GM23248 (cell line): ENCODE data around the gene LOC101059915.

Source experiments
- DNase-seq: peaks from one replicate; pipeline ENCODE4 v3.0.0-alpha.2; 2015
- H2AFZ ChIP-seq: fragments of 200-600 bp; sonication (generic); 2 replicates; pipeline ENCODE4 v1.6.1; 2016; ENCODE audit warnings: antibody characterized with exemption
- H3F3A ChIP-seq: fragments of 200-600 bp; sonication (generic); 2 replicates; pipeline ENCODE4 v1.6.1; 2016; ENCODE audit warnings: mild to moderate bottlenecking, antibody characterized with exemption, mixed run types; ENCODE audit not compliant: insufficient read depth
- H3K27ac ChIP-seq: fragments of 200-600 bp; sonication (generic); 2 replicates; pipeline ENCODE4 v1.5.1; 2016; ENCODE audit warnings: mild to moderate bottlenecking
- H3K27me3 ChIP-seq: fragments of 200-600 bp; sonication (generic); replicated peaks from 2 replicates; pipeline ENCODE4 v1.6.1; 2016; ENCODE audit warnings: mild to moderate bottlenecking; ENCODE audit not compliant: insufficient read depth
- H3K36me3 ChIP-seq: fragments of 200-600 bp; sonication (generic); 2 replicates; pipeline ENCODE4 v1.6.1; 2016; ENCODE audit warnings: low read depth, mild to moderate bottlenecking
- H3K4me1 ChIP-seq: fragments of 200-600 bp; sonication (generic); 2 replicates; pipeline ENCODE4 v1.6.1; 2016; ENCODE audit warnings: mild to moderate bottlenecking; ENCODE audit not compliant: insufficient read depth
- H3K4me2 ChIP-seq: fragments of 200-600 bp; sonication (generic); one replicate; pipeline ENCODE4 v1.6.1; 2016; ENCODE audit warnings: mild to moderate bottlenecking; ENCODE audit not compliant: unreplicated experiment
- H3K4me3 ChIP-seq: fragments of 200-600 bp; sonication (generic); 2 replicates; pipeline ENCODE4 v1.5.1; 2016; ENCODE audit warnings: mild to moderate bottlenecking
- H3K79me2 ChIP-seq: fragments of 200-600 bp; sonication (generic); 2 replicates; pipeline ENCODE4 v1.6.1; 2016; ENCODE audit warnings: mild to moderate bottlenecking; ENCODE audit not compliant: insufficient read depth
- H3K9ac ChIP-seq: fragments of 200-600 bp; sonication (generic); 2 replicates; pipeline ENCODE4 v1.6.1; 2016; ENCODE audit warnings: mild to moderate bottlenecking
- H3K9me2 ChIP-seq: fragments of 200-600 bp; sonication (generic); 2 replicates; pipeline ENCODE4 v1.6.1; 2016; ENCODE audit warnings: mixed run types, mild to moderate bottlenecking, moderate library complexity; ENCODE audit not compliant: insufficient read depth
- H3K9me3 ChIP-seq: fragments of 200-600 bp; sonication (generic); one replicate; pipeline ENCODE4 v1.6.1; 2017; ENCODE audit warnings: low read depth
- H4K20me1 ChIP-seq: fragments of 200-600 bp; sonication (generic); 2 replicates; pipeline ENCODE4 v1.6.0; 2016; ENCODE audit not compliant: insufficient read depth
- EZH2 ChIP-seq: fragments of 200-600 bp; sonication (generic); IDR thresholded peaks from 2 replicates; pipeline ENCODE4 v1.6.1; 2018; ENCODE audit warnings: antibody characterized with exemption, mild to moderate bottlenecking; ENCODE audit not compliant: insufficient read depth, poor library complexity, severe bottlenecking
- EZH2phosphoT487 ChIP-seq: fragments of 200-600 bp; sonication (generic); IDR thresholded peaks from 2 replicates; pipeline ENCODE4 v1.6.1; 2018; ENCODE audit warnings: antibody characterized with exemption, moderate library complexity, mild to moderate bottlenecking, low read depth; ENCODE audit not compliant: insufficient read depth
- WGBS, 2 experiments: methylation state at CpG; one replicate each; pipeline ENCODE4 v1.1.6; 2015 to 2017; ENCODE audit warnings: low lambda C conversion rate in 2 of 2, low coverage in 1 of 2; ENCODE audit errors: missing lambda C conversion rate in 2 of 2; 5-methylcytosine and 5-hydroxymethylcytosine counted together
- in situ Hi-C: fragments of 300-500 bp; cut with MboI; formaldehyde crosslinking; loops from 2 replicates; pipeline ENCODE4 v1.15.0; 2020

The LOC101059915 gene

DNA sequence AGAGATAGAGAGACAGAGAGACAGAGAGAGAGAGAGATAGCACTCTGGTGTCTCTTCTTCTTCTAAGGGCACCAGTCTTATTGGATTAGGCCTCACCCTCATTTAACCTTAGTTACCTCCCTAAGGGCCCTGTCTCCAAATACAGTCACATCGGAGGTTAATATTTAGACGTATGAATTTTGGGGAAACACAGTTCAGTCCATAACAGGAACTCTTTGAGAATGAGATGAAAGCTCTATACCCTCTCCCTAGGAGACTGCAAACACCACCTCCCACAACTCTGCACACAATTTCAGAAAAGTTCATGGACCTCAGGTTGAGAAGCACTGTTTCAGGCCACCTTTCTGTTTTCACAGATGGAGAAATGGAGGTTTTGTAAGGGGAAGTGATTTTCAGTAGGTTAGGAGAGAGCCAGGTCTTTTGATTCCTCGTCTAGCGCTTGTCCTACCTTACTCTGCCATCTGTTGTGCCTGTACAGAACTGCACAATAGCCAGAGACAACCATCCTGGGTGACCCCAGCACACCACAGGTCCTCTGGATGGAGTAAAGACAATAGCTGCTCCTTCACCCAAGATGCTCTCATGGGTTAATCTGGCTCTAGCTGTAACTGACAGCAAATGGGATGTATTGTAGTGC lies 16.9 kb upstream of the LOC101059915 start:
- WGBS, 2 experiments, result 70 to 98% methylated on average over 2 to 4 of the region's 4 CpGs
- H3K9me2 ChIP-seq, result no peaks in the 10 kb centered on the region
- no peak for DNase-seq
- H4K20me1 ChIP-seq, result no peaks in the 10 kb centered on the region
- H3K9ac ChIP-seq, result no peak overlapping the region
- H3F3A ChIP-seq, result no peaks in the 10 kb centered on the region
- H3K9me3 ChIP-seq, result no peaks in the 10 kb centered on the region
- no peak for TF ChIP-seq EZH2
- no peak for TF ChIP-seq EZH2phosphoT487
- H3K4me1 ChIP-seq, result no peaks in the 10 kb centered on the region
- in situ Hi-C loops, result no loop called here
- no peak overlapping the region for H3K27ac ChIP-seq
- H3K4me3 ChIP-seq, result no peak overlapping the region
- H2AFZ ChIP-seq, result no peak overlapping the region
- H3K4me2 ChIP-seq, result no peak overlapping the region
- no peaks in the 10 kb centered on the region for H3K27me3 ChIP-seq
- H3K79me2 ChIP-seq, result no peaks in the 10 kb centered on the region
- no peaks in the 10 kb centered on the region for H3K36me3 ChIP-seq

DNA sequence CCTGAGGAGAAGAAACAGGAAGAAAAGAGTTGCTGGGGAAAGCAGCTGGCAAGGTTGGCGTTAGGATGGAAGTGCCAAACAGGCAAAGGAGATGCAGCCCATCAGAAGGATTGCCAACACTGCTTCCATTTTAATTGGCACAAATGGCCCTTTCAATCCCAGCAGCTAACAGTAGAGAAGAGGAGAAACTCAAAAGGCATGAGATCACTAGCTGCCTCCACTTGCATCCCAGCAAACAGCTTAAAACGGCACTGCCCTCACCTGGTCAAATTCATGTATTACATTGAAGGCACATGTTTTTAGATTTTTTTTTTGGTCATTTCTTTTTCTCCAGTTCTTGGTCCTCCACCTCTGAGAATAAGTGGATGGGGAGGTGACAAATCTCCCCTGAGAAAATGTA lies 14.9 kb upstream of the LOC101059915 start:
- H3K27ac ChIP-seq, result no peak overlapping the region
- TF ChIP-seq EZH2phosphoT487 (no peak), EZH2 (no peak)
- no peak overlapping the region for H3K9ac ChIP-seq
- no peaks in the 10 kb centered on the region for H3K27me3 ChIP-seq
- DNase-seq, result peak; percentile 67
- no peaks in the 10 kb centered on the region for H4K20me1 ChIP-seq
- WGBS, 2 experiments, result 39 to 50% methylated on average over 2 of the region's 2 CpGs
- no peaks in the 10 kb centered on the region for H3K9me2 ChIP-seq
- no peak overlapping the region for H3K4me3 ChIP-seq
- H3F3A ChIP-seq, result no peaks in the 10 kb centered on the region
- H2AFZ ChIP-seq, result no peak overlapping the region
- no peaks in the 10 kb centered on the region for H3K79me2 ChIP-seq
- in situ Hi-C loops, result no loop called here
- H3K4me1 ChIP-seq, result no peaks in the 10 kb centered on the region
- H3K9me3 ChIP-seq, result no peaks in the 10 kb centered on the region
- H3K4me2 ChIP-seq, result no peak overlapping the region
- H3K36me3 ChIP-seq, result no peaks in the 10 kb centered on the region

GRCh38 chrX:71653344-71653743 lies 14.0 kb upstream of the LOC101059915 start:
- no peaks in the 10 kb centered on the region for H3K79me2 ChIP-seq
- no peak overlapping the region for H3K27ac ChIP-seq
- H2AFZ ChIP-seq, result no peak overlapping the region
- TF ChIP-seq EZH2 (no peak), EZH2phosphoT487 (no peak)
- H3K4me1 ChIP-seq, result no peaks in the 10 kb centered on the region
- DNase-seq, result no peak
- in situ Hi-C loops, result no loop called here
- H3K9ac ChIP-seq, result no peak overlapping the region
- no peaks in the 10 kb centered on the region for H3F3A ChIP-seq
- H3K9me3 ChIP-seq, result no peaks in the 10 kb centered on the region
- no peak overlapping the region for H3K4me3 ChIP-seq
- no peaks in the 10 kb centered on the region for H4K20me1 ChIP-seq
- no peaks in the 10 kb centered on the region for H3K9me2 ChIP-seq
- no peak overlapping the region for H3K4me2 ChIP-seq
- H3K27me3 ChIP-seq, result no peaks in the 10 kb centered on the region
- WGBS, 2 experiments, result 94 to 96% methylated on average over 2 of the region's 2 CpGs
- H3K36me3 ChIP-seq, result no peaks in the 10 kb centered on the region

- no peaks in the 10 kb centered on the region for H4K20me1 ChIP-seq
- peak; percentile 34 for DNase-seq
- no peaks in the 10 kb centered on the region for H3K27me3 ChIP-seq
- no peaks in the 10 kb centered on the region for H3F3A ChIP-seq
- H3K27ac ChIP-seq, result no peak overlapping the region
- H3K4me3 ChIP-seq, result no peak overlapping the region
- H3K4me2 ChIP-seq, result no peak overlapping the region
- no peak overlapping the region for H2AFZ ChIP-seq
- H3K79me2 ChIP-seq, result no peaks in the 10 kb centered on the region
- H3K9me3 ChIP-seq, result no peaks in the 10 kb centered on the region
- no peaks in the 10 kb centered on the region for H3K4me1 ChIP-seq
- no peak for TF ChIP-seq EZH2
- TF ChIP-seq EZH2phosphoT487, result no peak
- no peaks in the 10 kb centered on the region for H3K36me3 ChIP-seq
- in situ Hi-C loops, result no loop called here
- no peaks in the 10 kb centered on the region for H3K9me2 ChIP-seq
- WGBS, 2 experiments, result 62 to 63% methylated on average over 4 of the region's 4 CpGs
- H3K9ac ChIP-seq, result no peak overlapping the region
These were observed 10.1 kb upstream of the LOC101059915 start for GRCh38 chrX:71657267-71657666.

DNA sequence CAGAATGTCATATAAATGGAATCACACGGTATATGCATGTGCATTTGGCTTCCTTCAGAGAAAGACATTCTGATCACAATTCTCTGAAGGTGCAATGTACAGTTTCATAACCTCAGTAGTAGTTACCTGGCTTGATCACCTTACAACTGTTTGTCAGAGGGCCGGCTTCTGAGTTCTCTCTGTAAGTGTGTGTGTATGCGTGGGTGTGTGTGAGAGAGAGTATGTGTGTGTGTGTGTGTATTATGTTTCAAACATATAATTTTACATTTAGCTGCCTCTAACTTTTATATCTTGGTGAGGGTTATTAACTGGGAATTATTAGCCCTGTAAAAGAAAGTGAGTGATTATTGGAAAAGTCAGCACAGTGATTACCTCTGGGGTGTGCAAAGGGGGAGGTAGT lies 8.0 kb upstream of the LOC101059915 start:
- Histone ChIP-seq H2AFZ (no peak overlapping the region), H3K27ac (no peak overlapping the region), H3K9me3 (no peaks in the 10 kb centered on the region), H3K36me3 (no peaks in the 10 kb centered on the region), H3K4me1 (no peaks in the 10 kb centered on the region), H3F3A (no peaks in the 10 kb centered on the region), H3K79me2 (no peaks in the 10 kb centered on the region), H4K20me1 (no peaks in the 10 kb centered on the region), H3K9ac (no peak overlapping the region), H3K27me3 (no peaks in the 10 kb centered on the region), H3K4me3 (no peak overlapping the region), H3K9me2 (no peaks in the 10 kb centered on the region), H3K4me2 (no peak overlapping the region)
- in situ Hi-C loops, result no loop called here
- TF ChIP-seq EZH2 (no peak), EZH2phosphoT487 (no peak)
- WGBS, 2 experiments, result 94 to 98% methylated on average over 3 of the region's 3 CpGs
- no peak for DNase-seq
